ENCODE data around the gene RPRD1B. TPM values are rescaled to one million over a fixed set of nuclear protein-coding genes. Genes with fewer than 3 reads are reported as not detected.

RPRD1B gene
- total RNA-seq, 2 donors from 2014 or later = 22.1 to 29.6 TPM

- TF ChIP-seq, protein P1, sequence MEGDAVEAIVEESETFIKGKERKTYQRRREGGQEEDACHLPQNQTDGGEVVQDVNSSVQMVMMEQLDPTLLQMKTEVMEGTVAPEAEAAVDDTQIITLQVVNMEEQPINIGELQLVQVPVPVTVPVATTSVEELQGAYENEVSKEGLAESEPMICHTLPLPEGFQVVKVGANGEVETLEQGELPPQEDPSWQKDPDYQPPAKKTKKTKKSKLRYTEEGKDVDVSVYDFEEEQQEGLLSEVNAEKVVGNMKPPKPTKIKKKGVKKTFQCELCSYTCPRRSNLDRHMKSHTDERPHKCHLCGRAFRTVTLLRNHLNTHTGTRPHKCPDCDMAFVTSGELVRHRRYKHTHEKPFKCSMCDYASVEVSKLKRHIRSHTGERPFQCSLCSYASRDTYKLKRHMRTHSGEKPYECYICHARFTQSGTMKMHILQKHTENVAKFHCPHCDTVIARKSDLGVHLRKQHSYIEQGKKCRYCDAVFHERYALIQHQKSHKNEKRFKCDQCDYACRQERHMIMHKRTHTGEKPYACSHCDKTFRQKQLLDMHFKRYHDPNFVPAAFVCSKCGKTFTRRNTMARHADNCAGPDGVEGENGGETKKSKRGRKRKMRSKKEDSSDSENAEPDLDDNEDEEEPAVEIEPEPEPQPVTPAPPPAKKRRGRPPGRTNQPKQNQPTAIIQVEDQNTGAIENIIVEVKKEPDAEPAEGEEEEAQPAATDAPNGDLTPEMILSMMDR (conservative IDR thresholded peaks at IDR 0.05) = no peak
- Histone ChIP-seq H3K36me3 (ENCODE audit: control insufficient read depth, insufficient read depth, low read length) (no peaks in the 10 kb centered on the region), H3K4me3 (ENCODE audit: low read length) (no peak overlapping the region), H3K9me3 (ENCODE audit: control insufficient read depth, low read length) (no peaks in the 10 kb centered on the region), H3K27me3 (ENCODE audit: control insufficient read depth, insufficient read depth, low read length, poor library complexity, severe bottlenecking) (no peaks in the 10 kb centered on the region), H3K27ac (ENCODE audit: low read depth, low read length) (no peak overlapping the region), H3K9ac (ENCODE audit: extremely low read depth, low read length, poor library complexity, severe bottlenecking) (no peak overlapping the region), H3K4me1 (ENCODE audit: control insufficient read depth, insufficient read depth, low read length) (no peaks in the 10 kb centered on the region)
- Mint-ChIP-seq H3K27me3 (ENCODE audit: insufficient read depth) (no peaks in the 10 kb centered on the region), H3K36me3 (ENCODE audit: low read depth) (no peaks in the 10 kb centered on the region), H3K9me3 (no peaks in the 10 kb centered on the region), H3K4me1 (peaks cover 6% of the 10 kb centered on the region), H3K27ac (no peak overlapping the region), H3K4me3 (no peak overlapping the region)
- DNase-seq = no peak
- 90 to 94% methylated on average over 13 to 26 of the region's 26 CpGs for WGBS, 2 experiments (ENCODE audit: insufficient coverage in 1 of 2, insufficient read length in 1 of 2)
Measured at GRCh38 chr20:38132156-38132909, 98.8 kb downstream of the RPRD1B start.

DNA sequence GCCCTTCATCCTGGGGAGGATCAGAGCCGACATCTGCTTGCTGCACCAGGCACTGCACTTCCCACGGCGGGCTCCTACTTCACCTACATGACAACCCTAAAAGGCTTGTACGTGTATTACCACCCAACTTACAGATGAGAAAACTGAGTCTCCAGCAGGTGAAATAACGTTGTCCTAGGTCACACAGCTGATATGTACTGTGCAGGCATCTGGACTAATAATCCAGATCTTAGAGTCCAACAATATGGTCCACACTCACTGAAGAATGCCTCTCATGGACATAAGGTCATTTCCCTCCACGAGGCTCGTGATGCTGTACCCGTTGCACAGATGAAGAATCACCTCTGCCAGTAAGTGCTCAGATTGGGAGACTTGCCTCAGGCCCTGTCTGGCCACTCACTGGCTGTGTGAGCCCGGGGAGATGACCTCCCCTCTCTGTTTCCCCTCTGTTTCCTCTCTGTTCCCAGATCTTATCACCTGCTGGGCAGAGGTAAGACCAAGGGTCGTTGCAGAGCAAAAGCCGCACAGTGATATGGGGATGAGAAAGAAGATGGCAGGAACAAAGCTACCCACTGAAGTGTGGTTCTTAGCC is 99.5 kb downstream of the RPRD1B start:
- Histone ChIP-seq H3K4me3 (ENCODE audit: low read length) (no peak overlapping the region), H3K9me3 (ENCODE audit: control insufficient read depth, low read length) (no peaks in the 10 kb centered on the region), H3K27me3 (ENCODE audit: control insufficient read depth, insufficient read depth, low read length, poor library complexity, severe bottlenecking) (no peaks in the 10 kb centered on the region), H3K9ac (ENCODE audit: extremely low read depth, low read length, poor library complexity, severe bottlenecking) (no peak overlapping the region), H3K27ac (ENCODE audit: low read depth, low read length) (no peak overlapping the region), H3K4me1 (ENCODE audit: control insufficient read depth, insufficient read depth, low read length) (no peaks in the 10 kb centered on the region), H3K36me3 (ENCODE audit: control insufficient read depth, insufficient read depth, low read length) (no peaks in the 10 kb centered on the region)
- no peak overlapping the region for H3K27ac Mint-ChIP-seq
- 84 to 92% methylated on average over 7 to 11 of the region's 11 CpGs for WGBS, 2 experiments (ENCODE audit: insufficient coverage in 1 of 2, insufficient read length in 1 of 2)
- peaks cover 6% of the 10 kb centered on the region for H3K4me1 Mint-ChIP-seq
- DNase-seq = no peak
- H3K36me3 Mint-ChIP-seq (ENCODE audit: low read depth) = no peaks in the 10 kb centered on the region
- H3K4me3 Mint-ChIP-seq = no peak overlapping the region
- TF ChIP-seq, protein P1 (conservative IDR thresholded peaks at IDR 0.05) = no peak
- no peaks in the 10 kb centered on the region for H3K9me3 Mint-ChIP-seq
- H3K27me3 Mint-ChIP-seq (ENCODE audit: insufficient read depth) = no peaks in the 10 kb centered on the region

DNA sequence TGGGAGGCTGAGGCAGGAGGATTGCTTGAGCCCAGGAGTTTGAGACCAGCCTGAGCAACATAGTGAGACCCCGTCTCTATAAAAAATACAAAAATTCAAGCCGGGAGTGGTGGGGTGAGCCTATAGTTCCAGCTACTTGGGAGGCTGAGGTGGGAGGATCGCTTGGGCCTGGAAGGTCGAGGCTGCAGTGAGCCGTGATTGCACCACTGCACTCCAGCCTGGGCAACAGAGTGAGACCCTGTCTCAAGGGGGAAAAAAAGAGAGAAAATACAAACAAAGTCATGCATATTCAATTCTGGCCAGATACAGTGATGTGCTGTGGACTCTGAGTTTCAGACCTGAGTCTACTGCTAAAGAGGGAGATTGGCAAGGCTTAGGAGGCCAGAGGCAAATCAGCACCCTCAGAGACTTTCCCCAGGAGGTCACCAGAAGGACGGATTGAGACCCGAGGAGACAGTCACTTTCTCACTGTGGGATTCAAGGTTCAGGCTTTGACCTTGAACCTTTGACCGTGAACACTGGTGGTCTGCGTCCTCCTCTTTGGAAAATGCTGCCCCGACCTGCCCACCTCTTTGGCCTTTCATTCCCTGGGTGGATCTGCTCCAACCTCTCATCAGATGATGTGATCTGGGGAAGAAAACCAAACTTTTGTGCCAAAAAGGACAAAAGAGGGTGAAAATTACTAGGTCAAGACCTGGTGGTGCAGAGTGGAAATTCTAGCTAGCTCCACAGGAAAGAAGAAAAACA is 100.3 kb downstream of the RPRD1B start:
- Histone ChIP-seq H3K4me3 (ENCODE audit: low read length) (no peak overlapping the region), H3K27me3 (ENCODE audit: control insufficient read depth, insufficient read depth, low read length, poor library complexity, severe bottlenecking) (no peaks in the 10 kb centered on the region), H3K27ac (ENCODE audit: low read depth, low read length) (no peak overlapping the region), H3K4me1 (ENCODE audit: control insufficient read depth, insufficient read depth, low read length) (no peaks in the 10 kb centered on the region), H3K36me3 (ENCODE audit: control insufficient read depth, insufficient read depth, low read length) (no peaks in the 10 kb centered on the region), H3K9ac (ENCODE audit: extremely low read depth, low read length, poor library complexity, severe bottlenecking) (no peak overlapping the region), H3K9me3 (ENCODE audit: control insufficient read depth, low read length) (no peaks in the 10 kb centered on the region)
- TF ChIP-seq, protein P1 (conservative IDR thresholded peaks at IDR 0.05) = no peak
- peaks cover 6% of the 10 kb centered on the region for H3K4me1 Mint-ChIP-seq
- H3K9me3 Mint-ChIP-seq = no peaks in the 10 kb centered on the region
- no peaks in the 10 kb centered on the region for H3K27me3 Mint-ChIP-seq (ENCODE audit: insufficient read depth)
- H3K36me3 Mint-ChIP-seq (ENCODE audit: low read depth) = no peaks in the 10 kb centered on the region
- H3K27ac Mint-ChIP-seq = no peak overlapping the region
- H3K4me3 Mint-ChIP-seq = no peak overlapping the region
- DNase-seq = no peak
- 90 to 91% methylated on average over 6 to 10 of the region's 10 CpGs for WGBS, 2 experiments (ENCODE audit: insufficient coverage in 1 of 2, insufficient read length in 1 of 2)

Measured in endodermal cell (in vitro differentiated cells).